Astrocyte (in vitro differentiated cells and primary cell): ENCODE measurements around the gene GRAMD1B. TPM values are rescaled to one million over a fixed set of nuclear protein-coding genes. Genes with fewer than 3 reads are reported as not detected.
A peak's percentile ranks its signal among the peaks of the same experiment; 100 is the strongest.

Experiments used
- DNase-seq: peaks from one replicate; pipeline ENCODE4 v3.0.0-alpha.2; 2010; ENCODE audit warnings: low read depth
- FAIRE-seq: peaks from 2 replicates; lab custom pipeline; 2011; peaks lifted over from hg19 to GRCh38; lab: Jason Lieb, UNC
- H2AFZ ChIP-seq: 2 replicates; pipeline ENCODE4 v1.6.0; 2012; ENCODE audit warnings: low read depth, low read length, inconsistent platforms
- H3K27ac ChIP-seq: 2 replicates; pipeline ENCODE4 v1.5.1; 2011; ENCODE audit warnings: low read depth, low read length, inconsistent platforms
- H3K27me3 ChIP-seq: 2 replicates; pipeline ENCODE4 v1.6.0; 2011; ENCODE audit warnings: low read length, inconsistent platforms; ENCODE audit not compliant: insufficient read depth
- H3K36me3 ChIP-seq: 2 replicates; pipeline ENCODE4 v1.5.1; 2011; ENCODE audit warnings: low read length, inconsistent platforms; ENCODE audit not compliant: insufficient read depth
- H3K4me1 ChIP-seq: 2 replicates; pipeline ENCODE4 v1.5.1; 2011; ENCODE audit warnings: low read length, inconsistent platforms; ENCODE audit not compliant: insufficient read depth
- H3K4me2 ChIP-seq: 2 replicates; pipeline ENCODE4 v1.6.0; 2012; ENCODE audit warnings: low read length, inconsistent platforms
- H3K4me3 ChIP-seq: 2 replicates; pipeline ENCODE4 v1.5.1; 2011; ENCODE audit warnings: low read depth, mild to moderate bottlenecking, low read length, inconsistent platforms; ENCODE audit not compliant: insufficient read depth
- H3K79me2 ChIP-seq: 2 replicates; pipeline ENCODE4 v1.6.0; 2012; ENCODE audit warnings: mild to moderate bottlenecking, low read length, inconsistent platforms; ENCODE audit not compliant: insufficient read depth
- H3K9ac ChIP-seq: 2 replicates; pipeline ENCODE4 v1.6.0; 2012; ENCODE audit warnings: mild to moderate bottlenecking, low read length, inconsistent platforms
- H3K9me3 ChIP-seq: 2 replicates; pipeline ENCODE4 v1.5.1; 2012; ENCODE audit warnings: low read depth, mild to moderate bottlenecking, low read length, inconsistent platforms; ENCODE audit not compliant: insufficient read depth
- H4K20me1 ChIP-seq: 2 replicates; pipeline ENCODE4 v1.6.0; 2012; ENCODE audit warnings: low read length, inconsistent platforms; ENCODE audit not compliant: insufficient read depth
- H3K27ac Mint-ChIP-seq: one replicate; pipeline ENCODE4 v1.8.0; 2021; ENCODE audit warnings: mild to moderate bottlenecking, mixed read lengths; ENCODE audit not compliant: unreplicated experiment
- H3K27me3 Mint-ChIP-seq: one replicate; pipeline ENCODE4 v1.8.0; 2021; ENCODE audit warnings: low read depth, mixed read lengths; ENCODE audit not compliant: unreplicated experiment
- H3K36me3 Mint-ChIP-seq: one replicate; pipeline ENCODE4 v1.8.0; 2021; ENCODE audit warnings: low read depth, mixed read lengths; ENCODE audit not compliant: unreplicated experiment
- H3K4me1 Mint-ChIP-seq: one replicate; pipeline ENCODE4 v1.8.0; 2021; ENCODE audit warnings: low read depth, mixed read lengths; ENCODE audit not compliant: unreplicated experiment
- H3K4me3 Mint-ChIP-seq: one replicate; pipeline ENCODE4 v1.8.0; 2021; ENCODE audit warnings: mild to moderate bottlenecking, moderate library complexity, mixed read lengths; ENCODE audit not compliant: unreplicated experiment
- H3K9me3 Mint-ChIP-seq: one replicate; pipeline ENCODE4 v1.8.0; 2021; ENCODE audit warnings: mild to moderate bottlenecking, mixed read lengths; ENCODE audit not compliant: unreplicated experiment
- CTCF ChIP-seq: IDR thresholded peaks from 2 replicates; pipeline ENCODE4 v1.5.1; 2011; ENCODE audit warnings: low read depth, mild to moderate bottlenecking, inconsistent platforms, low read length, moderate library complexity; ENCODE audit not compliant: insufficient read depth
- EZH2 ChIP-seq: IDR thresholded peaks from 2 replicates; pipeline ENCODE4 v1.6.1; 2012; ENCODE audit warnings: mild to moderate bottlenecking, low read length, inconsistent platforms; ENCODE audit not compliant: insufficient read depth
- total RNA-seq: library from RNA; stranded (reverse); gene quantifications from 2 replicates; pipeline ENCODE4 v1.2.1, GENCODE V29; 2021

Gene GRAMD1B
- total RNA-seq, 1 donor from 2014 or later = 6.5 TPM

DNA sequence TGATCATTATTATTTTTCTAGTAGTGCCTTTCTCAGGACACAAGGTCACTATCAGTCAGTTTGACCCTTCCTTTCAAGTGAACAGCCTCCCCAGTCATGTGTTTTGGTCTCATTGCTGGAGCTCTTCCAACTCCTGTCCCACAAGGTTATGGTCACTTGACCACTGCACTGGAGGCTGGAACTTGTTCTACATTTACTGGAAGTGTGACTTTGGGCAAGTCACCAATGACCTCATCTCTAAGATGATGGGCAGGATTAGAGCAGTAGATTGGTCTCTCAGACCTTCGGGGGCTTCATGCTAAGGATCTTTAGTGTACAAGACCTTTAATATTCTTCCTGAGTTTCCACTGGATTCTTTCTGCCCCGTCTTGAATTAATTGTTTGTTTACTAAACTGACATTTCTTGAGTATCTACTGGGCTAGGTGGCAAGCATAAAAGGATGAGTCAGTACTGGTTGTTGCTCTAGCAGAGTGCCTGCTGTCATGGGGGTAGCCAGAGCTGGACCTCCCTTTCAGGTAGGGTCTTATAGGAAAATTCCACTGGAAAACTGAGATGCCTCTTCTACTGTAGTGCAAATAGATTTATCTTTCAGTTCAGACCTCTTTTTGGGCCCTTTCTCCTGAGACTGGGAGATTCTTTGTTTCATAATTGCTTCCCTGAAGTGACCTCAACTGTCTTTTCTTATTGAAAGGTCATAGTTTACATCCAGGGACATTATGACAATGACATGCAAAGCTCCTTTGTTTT, 106.8 kb downstream of the GRAMD1B start:
- H3K36me3 ChIP-seq = no peaks in the 10 kb centered on the region
- H3K4me2 ChIP-seq = no peak overlapping the region
- H2AFZ ChIP-seq = no peak overlapping the region
- H3K9me3 ChIP-seq = no peaks in the 10 kb centered on the region
- DNase-seq = no peak
- H3K4me1 ChIP-seq = no peaks in the 10 kb centered on the region
- Mint-ChIP-seq H3K27me3 (no peaks in the 10 kb centered on the region), H3K36me3 (no peaks in the 10 kb centered on the region), H3K4me1 (peaks cover 5% of the 10 kb centered on the region), H3K27ac (no peak overlapping the region), H3K4me3 (no peak overlapping the region), H3K9me3 (no peaks in the 10 kb centered on the region)
- no peak for FAIRE-seq
- no peak overlapping the region for H3K9ac ChIP-seq
- H3K27ac ChIP-seq = no peak overlapping the region
- TF ChIP-seq EZH2 (no peak), CTCF (no peak)
- no peaks in the 10 kb centered on the region for H3K79me2 ChIP-seq
- H3K4me3 ChIP-seq = no peak overlapping the region
- H4K20me1 ChIP-seq = no peaks in the 10 kb centered on the region
- H3K27me3 ChIP-seq = no peaks in the 10 kb centered on the region

DNA sequence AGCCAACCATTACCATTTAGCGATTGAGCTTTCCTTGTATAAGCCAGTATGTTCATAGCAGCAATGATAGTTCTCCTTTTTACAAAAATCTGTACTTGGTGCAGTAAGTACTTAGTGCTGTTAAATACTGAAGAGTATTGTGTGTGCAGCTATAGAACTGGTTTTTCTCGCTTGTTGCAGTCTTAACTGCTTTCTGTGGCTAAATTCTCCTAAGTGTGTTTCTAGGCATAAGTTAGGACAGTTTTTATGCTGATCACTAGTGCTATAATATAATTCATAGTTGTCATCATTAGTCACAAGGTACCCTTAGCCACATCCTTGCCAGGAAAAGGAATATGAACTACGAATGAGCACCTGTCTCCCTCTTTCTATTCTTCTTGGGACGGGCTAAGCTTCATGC, 107.7 kb downstream of the GRAMD1B start:
- Histone ChIP-seq H3K9ac (no peak overlapping the region), H4K20me1 (no peaks in the 10 kb centered on the region), H3K79me2 (no peaks in the 10 kb centered on the region), H3K27ac (no peak overlapping the region), H3K27me3 (no peaks in the 10 kb centered on the region), H3K4me3 (no peak overlapping the region), H3K4me1 (no peaks in the 10 kb centered on the region), H2AFZ (no peak overlapping the region), H3K9me3 (no peaks in the 10 kb centered on the region), H3K36me3 (no peaks in the 10 kb centered on the region), H3K4me2 (no peak overlapping the region)
- no peaks in the 10 kb centered on the region for H3K36me3 Mint-ChIP-seq
- no peaks in the 10 kb centered on the region for H3K27me3 Mint-ChIP-seq
- peaks cover 7% of the 10 kb centered on the region for H3K4me1 Mint-ChIP-seq
- H3K4me3 Mint-ChIP-seq = no peak overlapping the region
- FAIRE-seq (no peak), DNase-seq (no peak)
- H3K9me3 Mint-ChIP-seq = no peaks in the 10 kb centered on the region
- H3K27ac Mint-ChIP-seq = no peak overlapping the region
- TF ChIP-seq EZH2 (no peak), CTCF (no peak)

DNA sequence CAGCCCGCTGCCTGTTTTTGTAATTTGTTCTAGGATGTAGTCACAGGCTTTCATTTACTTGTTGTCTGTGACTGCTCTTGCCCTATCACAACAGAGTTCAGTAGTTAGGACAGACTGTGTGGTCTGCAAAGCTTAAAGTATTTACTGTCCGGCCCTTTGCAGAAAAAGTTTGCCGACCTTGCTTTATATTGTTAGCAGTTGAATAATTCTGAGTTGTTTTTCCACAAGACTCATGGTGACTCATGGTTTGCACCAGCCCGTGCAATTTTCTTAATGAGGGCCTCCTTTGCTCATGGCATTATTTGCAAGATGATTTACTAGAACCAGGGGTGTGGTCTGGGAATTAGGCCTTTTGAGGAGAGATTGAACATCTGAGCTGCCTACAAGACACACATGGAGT, 113.7 kb downstream of the GRAMD1B start:
- Histone ChIP-seq H3K36me3 (no peaks in the 10 kb centered on the region), H3K9ac (no peak overlapping the region), H3K4me3 (no peak overlapping the region), H3K79me2 (no peaks in the 10 kb centered on the region), H3K4me1 (peaks cover 26% of the 10 kb centered on the region), H3K4me2 (peak overlapping the region; percentile 55), H2AFZ (no peak overlapping the region), H4K20me1 (no peaks in the 10 kb centered on the region), H3K9me3 (no peaks in the 10 kb centered on the region), H3K27ac (no peak overlapping the region), H3K27me3 (no peaks in the 10 kb centered on the region)
- DNase-seq (peak; percentile 70), FAIRE-seq (no peak)
- no peak overlapping the region for H3K4me3 Mint-ChIP-seq
- peaks cover 2% of the 10 kb centered on the region for H3K36me3 Mint-ChIP-seq
- peaks cover 23% of the 10 kb centered on the region for H3K4me1 Mint-ChIP-seq
- H3K9me3 Mint-ChIP-seq = no peaks in the 10 kb centered on the region
- peak overlapping the region; percentile 15 for H3K27ac Mint-ChIP-seq
- H3K27me3 Mint-ChIP-seq = no peaks in the 10 kb centered on the region
- TF ChIP-seq CTCF (no peak), EZH2 (no peak)
